Islet of Langerhans (tissue), 1 donor: Measurements from ENCODE around the gene NAT8L.

Source experiments
- FAIRE-seq: peaks from one replicate; lab custom pipeline; 2011; peaks lifted over from hg19 to GRCh38; lab: Jason Lieb, UNC

Gene NAT8L

GRCh38 chr4:2045518-2045951 lies 13.6 kb upstream of the NAT8L start:
- no peak for FAIRE-seq

- FAIRE-seq: no peak
These were observed 12.8 kb upstream of the NAT8L start for GRCh38 chr4:2046031-2046961.

- no peak for FAIRE-seq
These were observed 12.0 kb upstream of the NAT8L start for GRCh38 chr4:2047031-2047660.

GRCh38 chr4:2047781-2048581 lies 11.1 kb upstream of the NAT8L start:
- FAIRE-seq: no peak

- FAIRE-seq: no peak
These were observed 10.3 kb upstream of the NAT8L start for GRCh38 chr4:2048831-2049230.

GRCh38 chr4:2049381-2049780 lies 9.7 kb upstream of the NAT8L start:
- FAIRE-seq: no peak

GRCh38 chr4:2049811-2050210 lies 9.3 kb upstream of the NAT8L start:
- no peak for FAIRE-seq

GRCh38 chr4:2051086-2051485 lies 8.0 kb upstream of the NAT8L start:
- no peak for FAIRE-seq

- FAIRE-seq: no peak
These were observed 4.9 kb upstream of the NAT8L start for GRCh38 chr4:2054217-2054616.

- no peak for FAIRE-seq
These were observed 1.6 kb upstream of the NAT8L start for GRCh38 chr4:2057382-2058065.

GRCh38 chr4:2058264-2059045 lies 672 bp upstream of the NAT8L start:
- no peak for FAIRE-seq

GRCh38 chr4:2059726-2060602 lies 837 bp downstream of the NAT8L start:
- FAIRE-seq: no peak

GRCh38 chr4:2060611-2061185 lies 1.6 kb downstream of the NAT8L start:
- FAIRE-seq: no peak

- no peak for FAIRE-seq
These were observed 2.3 kb downstream of the NAT8L start for GRCh38 chr4:2061186-2062131.

- no peak for FAIRE-seq
These were observed 3.2 kb downstream of the NAT8L start for GRCh38 chr4:2062168-2062807.

- no peak for FAIRE-seq
These were observed 3.8 kb downstream of the NAT8L start for GRCh38 chr4:2062808-2063524.

GRCh38 chr4:2063557-2064275 lies 4.6 kb downstream of the NAT8L start:
- no peak for FAIRE-seq
